ENCODE data around the gene GNAQ.
"Not testable (repeated sequence)": the region's sequence is repeated elsewhere in the genome, so short reads cannot be mapped to it uniquely, and the experiment has no call there.

GNAQ gene

DNA sequence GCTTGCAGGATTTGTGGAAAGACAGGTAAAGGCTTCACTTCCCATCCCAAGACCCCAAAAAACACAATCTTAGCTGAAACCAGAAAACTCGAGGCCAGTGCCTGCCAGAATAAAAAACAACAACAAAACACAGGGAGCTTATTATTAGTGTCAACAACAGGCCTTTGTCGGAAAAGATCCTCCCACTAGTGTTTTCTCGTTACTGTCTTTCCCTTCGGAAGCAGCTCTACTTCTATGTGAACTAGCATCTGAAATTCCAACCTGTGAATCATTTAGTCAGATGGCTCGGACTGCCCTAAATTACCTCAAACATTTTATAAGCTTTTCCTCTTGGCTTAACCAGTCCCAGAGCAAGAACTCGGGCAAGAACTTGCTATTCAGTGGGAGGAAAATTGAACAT lies 261.3 kb downstream of the GNAQ start:
- DNase-seq = no peak

DNA sequence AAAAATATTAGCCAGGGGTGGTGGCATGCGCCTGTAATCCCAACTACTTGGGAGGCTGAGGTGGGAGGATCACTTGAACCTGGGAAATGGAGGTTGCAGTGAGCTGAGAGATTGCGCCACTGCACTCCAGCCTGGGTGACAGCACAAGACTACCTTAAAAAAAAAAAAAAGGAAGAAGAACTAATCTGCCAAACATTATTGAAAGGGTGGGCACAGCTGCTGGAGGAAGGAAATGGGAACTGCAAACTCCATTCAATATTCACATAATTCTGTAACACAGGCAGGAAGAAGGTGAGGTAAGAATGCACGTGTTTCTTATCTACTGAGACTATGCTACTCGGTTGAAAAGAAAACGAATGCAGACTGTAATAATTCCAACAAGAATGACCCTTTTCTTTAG lies 262.4 kb downstream of the GNAQ start:
- DNase-seq = no peak

DNA sequence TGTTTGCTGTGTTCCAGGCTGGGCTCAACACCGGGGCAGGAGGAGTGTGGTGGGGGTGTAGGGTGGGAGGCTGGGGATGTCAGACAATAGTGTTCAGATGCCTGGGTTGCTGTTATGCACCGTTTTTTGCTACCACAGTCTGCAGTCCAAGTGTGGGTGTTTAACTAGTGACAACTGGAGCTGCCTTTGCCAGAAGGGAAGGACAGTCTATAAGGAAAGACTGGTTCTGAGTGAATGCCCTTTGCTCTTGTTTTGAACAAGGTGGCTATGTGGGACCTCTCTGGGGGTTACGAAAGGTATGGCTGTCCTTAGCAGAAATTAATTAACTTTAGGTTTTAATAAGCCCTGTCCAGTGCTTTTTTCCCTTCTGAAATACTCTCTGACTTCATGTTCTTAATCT lies 265.0 kb downstream of the GNAQ start:
- DNase-seq = no peak

DNA sequence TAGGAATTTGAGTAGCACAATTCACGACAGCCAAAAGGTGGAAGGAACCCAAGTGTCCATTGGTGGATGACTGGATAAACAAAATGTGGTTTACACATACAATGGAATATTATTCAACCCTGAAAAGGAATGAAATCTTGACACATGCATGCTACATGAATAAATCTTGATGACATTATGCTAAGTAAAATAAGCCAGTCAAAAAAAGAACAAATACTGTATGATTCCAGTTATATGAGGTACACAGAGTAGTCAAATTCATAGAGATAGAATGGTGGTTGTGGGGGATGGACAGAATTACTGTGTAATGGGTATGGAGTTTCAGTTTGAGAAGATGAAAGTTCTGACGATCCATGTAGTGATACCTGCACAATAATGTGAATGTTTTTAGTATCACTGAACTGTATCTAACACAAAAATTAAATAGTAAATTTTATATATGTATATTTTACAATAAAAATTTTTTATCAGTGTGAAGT lies 265.8 kb downstream of the GNAQ start:
- no peak for DNase-seq

GRCh38 chr9:77764894-77765780 lies 266.5 kb downstream of the GNAQ start:
- no peak for DNase-seq

GRCh38 chr9:77763566-77763965 lies 268.0 kb downstream of the GNAQ start:
- no peak for DNase-seq

GRCh38 chr9:77760919-77761318 lies 270.7 kb downstream of the GNAQ start:
- DNase-seq = not testable (repeated sequence)

- no peak for DNase-seq
Measured at GRCh38 chr9:77759391-77759790, 272.2 kb downstream of the GNAQ start.

DNA sequence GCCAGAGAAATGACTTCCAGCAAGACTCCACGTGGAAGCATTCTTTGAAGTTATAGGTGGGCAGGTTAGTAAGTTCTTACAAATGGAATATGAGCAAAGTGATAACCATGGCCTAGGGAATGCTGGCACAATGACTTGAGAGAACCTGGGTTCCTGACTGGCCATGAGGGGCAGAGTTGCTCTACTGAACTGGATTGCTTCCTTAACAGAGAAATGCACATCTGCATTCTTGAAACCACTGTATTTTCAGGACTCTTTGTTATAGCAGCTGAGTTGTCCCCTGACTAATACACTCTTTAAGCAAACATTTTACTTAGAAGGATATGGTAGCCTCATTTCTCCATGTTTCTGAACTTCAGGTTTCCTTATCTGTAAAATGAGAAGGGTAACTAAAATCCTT lies 275.2 kb downstream of the GNAQ start:
- DNase-seq = no peak

- no peak for DNase-seq
Measured at GRCh38 chr9:77753180-77753579, 278.4 kb downstream of the GNAQ start.

GRCh38 chr9:77752554-77752953 lies 279.1 kb downstream of the GNAQ start:
- no peak for DNase-seq

DNA sequence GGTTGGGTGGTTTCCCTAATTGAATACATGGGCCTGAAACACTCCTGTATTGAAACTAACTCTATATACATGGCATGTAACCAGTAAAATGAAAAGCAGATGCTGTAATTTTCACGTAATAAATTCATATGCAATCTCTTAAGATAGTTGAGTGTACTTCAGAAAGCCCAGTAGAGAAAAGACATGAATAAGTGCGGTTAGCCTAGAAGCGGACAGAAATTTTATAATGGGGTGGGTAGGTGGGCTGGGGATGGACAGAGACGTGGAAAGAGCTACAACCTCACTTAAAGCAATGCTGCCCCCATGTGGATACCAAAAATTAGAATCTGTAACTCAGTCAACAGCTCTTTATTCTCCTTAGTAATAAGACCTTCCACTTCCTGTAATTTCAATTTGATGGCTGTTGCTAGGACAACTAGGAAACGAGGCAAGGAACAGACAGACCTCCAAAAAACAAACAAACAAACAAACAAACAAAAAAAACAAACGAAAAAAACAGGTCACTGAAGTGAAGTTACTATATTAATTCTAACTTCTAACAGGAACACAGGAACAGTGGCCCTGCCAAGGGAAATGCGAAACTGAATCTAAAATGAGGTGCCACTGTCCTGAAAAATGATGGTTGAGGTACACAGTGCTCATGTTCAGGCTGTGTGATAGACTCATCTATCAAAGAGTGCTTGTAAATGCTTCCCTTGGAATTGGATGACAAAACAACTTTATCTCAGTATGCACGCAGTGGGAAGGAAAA lies 280.1 kb downstream of the GNAQ start:
- DNase-seq = peak; percentile 39

- DNase-seq = no peak
Measured at GRCh38 chr9:77750981-77751340, 280.6 kb downstream of the GNAQ start.

GRCh38 chr9:77750284-77750683 lies 281.3 kb downstream of the GNAQ start:
- DNase-seq = no peak

GRCh38 chr9:77748214-77748772 lies 283.3 kb downstream of the GNAQ start:
- DNase-seq = no peak

DNA sequence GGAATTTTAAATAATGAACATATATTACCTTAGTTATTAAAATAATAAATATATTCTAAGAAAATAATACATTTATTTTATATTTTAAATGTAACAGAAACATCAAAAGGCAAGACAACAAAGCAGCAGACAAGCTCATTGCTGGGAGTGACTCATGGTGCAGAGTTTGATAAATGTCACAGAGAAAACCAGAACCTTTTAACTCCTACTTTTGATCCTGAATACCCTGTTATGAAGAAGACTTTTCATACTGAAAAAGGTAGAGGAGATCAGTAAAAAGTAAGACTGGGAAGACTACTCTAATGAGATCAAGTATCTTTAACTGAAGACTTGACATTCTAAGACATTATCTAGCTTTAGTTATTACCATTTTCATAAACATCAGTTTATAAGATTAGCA lies 284.4 kb downstream of the GNAQ start:
- DNase-seq = no peak

GRCh38 chr9:77744841-77745430 lies 286.7 kb downstream of the GNAQ start:
- no peak for DNase-seq

DNA sequence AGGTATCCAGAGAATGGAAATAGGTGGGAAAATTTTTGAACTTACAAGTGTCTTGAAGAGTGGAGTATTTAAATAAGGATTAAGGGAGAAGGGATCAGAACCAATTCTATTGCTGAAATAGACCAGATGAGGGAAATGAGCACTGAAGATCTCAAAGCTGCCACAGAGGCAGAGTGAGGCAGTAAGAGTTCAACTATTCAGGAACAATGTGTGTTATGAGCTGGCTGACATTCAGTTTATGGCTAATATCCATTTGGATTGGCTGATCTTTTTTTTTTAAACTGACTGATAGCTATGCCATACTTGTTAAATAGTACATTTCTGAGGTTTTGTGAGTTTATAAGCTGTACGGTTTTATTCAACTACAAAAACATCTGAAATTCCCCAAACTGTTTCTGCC lies 288.2 kb downstream of the GNAQ start:
- DNase-seq = no peak

DNA sequence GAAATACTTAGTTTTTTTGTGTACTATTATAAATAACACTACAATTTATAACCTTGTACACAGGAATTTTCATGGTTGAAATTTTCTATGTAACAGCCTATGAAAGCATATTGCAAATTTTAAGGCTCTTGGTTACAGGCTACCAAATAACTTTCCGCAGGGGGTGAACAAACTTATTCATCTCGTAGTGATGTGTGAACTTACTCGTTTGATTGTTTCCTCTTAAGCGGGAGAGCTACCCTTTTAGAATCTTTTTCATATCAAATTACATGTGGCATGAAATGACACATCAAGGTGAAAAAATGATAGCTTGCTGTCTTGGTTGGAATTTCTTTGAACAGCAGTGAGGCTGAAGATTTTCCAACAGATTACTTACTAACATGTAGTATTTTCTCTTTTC lies 292.7 kb downstream of the GNAQ start:
- no peak for DNase-seq

GRCh38 chr9:77735494-77735893 lies 296.1 kb downstream of the GNAQ start:
- DNase-seq = no peak

DNA sequence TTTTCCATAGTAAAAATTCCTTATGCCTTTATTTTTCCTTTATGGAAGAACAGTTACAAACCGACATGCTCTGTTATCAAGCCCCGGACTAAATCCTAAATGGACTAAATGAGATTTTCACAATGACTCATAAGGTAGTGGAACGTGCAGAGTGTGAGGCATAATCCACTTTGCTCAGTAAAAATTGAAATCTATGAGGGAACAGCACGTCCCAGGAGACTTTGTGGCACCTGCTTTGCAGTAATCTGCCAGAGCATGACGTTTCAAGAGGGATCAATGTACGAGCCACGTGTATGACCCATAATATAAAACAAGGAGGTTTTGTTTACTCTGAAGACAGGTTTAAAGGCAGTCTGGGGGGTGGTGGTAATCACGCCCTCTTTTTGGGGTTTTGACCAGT lies 299.7 kb downstream of the GNAQ start:
- DNase-seq = no peak

- no peak for DNase-seq
Measured at GRCh38 chr9:77731008-77731698, 300.5 kb downstream of the GNAQ start.
